Natural killer cell (primary cell): ENCODE measurements around the gene CFAP77. TPM values are rescaled to one million over a fixed set of nuclear protein-coding genes. Genes with fewer than 3 reads are reported as not detected.

Source experiments
- ATAC-seq, 3 donors: fragments of 150-1000 bp in 2 of 3; fragments of 200-7000 bp in 1 of 3; cut with Tn5 transposase; 1 replicate in 1 of 3; 2 replicates in 2 of 3; pipeline ENCODE4 v1.10.0; 2021; ENCODE audit warnings: mild to moderate bottlenecking in 2 of 3, moderate library complexity in 2 of 3
- DNase-seq, 2 donors: peaks; one replicate each; pipeline versions ENCODE4 v3.0.0 to v3.0.0-alpha.2; 2013 to 2021; ENCODE audit warnings: mixed read lengths in 1 of 2
- H3K27ac ChIP-seq: one replicate; pipeline ENCODE4 v1.5.1; 2013; ENCODE audit warnings: mild to moderate bottlenecking, low read length
- H3K27me3 ChIP-seq: one replicate; pipeline ENCODE4 v1.6.1; 2013; ENCODE audit warnings: low read length; ENCODE audit not compliant: control insufficient read depth, insufficient read depth
- H3K36me3 ChIP-seq: one replicate; pipeline ENCODE4 v1.6.1; 2013; ENCODE audit warnings: low read length; ENCODE audit not compliant: control insufficient read depth, insufficient read depth
- H3K4me1 ChIP-seq: one replicate; pipeline ENCODE4 v1.6.1; 2013; ENCODE audit warnings: low read length; ENCODE audit not compliant: control insufficient read depth, insufficient read depth
- H3K4me3 ChIP-seq: one replicate; pipeline ENCODE4 v1.5.1; 2013; ENCODE audit warnings: low read length
- H3K9me3 ChIP-seq: one replicate; pipeline ENCODE4 v1.6.1; 2013; ENCODE audit warnings: low read length; ENCODE audit not compliant: control insufficient read depth, insufficient read depth
- H3K27ac Mint-ChIP-seq, 2 donors: one replicate each; pipeline ENCODE4 v1.8.0; 2022; ENCODE audit warnings: mild to moderate bottlenecking in 2 of 2, mixed read lengths in 2 of 2, moderate library complexity in 1 of 2
- H3K27me3 Mint-ChIP-seq, 2 donors: one replicate each; pipeline ENCODE4 v1.8.0; 2022; ENCODE audit warnings: low read depth in 2 of 2, mixed read lengths in 2 of 2
- H3K36me3 Mint-ChIP-seq: one replicate; pipeline ENCODE4 v1.8.0; 2022; ENCODE audit warnings: mixed read lengths
- H3K4me1 Mint-ChIP-seq, 2 donors: one replicate each; pipeline ENCODE4 v1.8.0; 2022; ENCODE audit warnings: mixed read lengths in 2 of 2
- H3K4me3 Mint-ChIP-seq: one replicate; pipeline ENCODE4 v1.8.0; 2022; ENCODE audit warnings: mild to moderate bottlenecking, moderate library complexity, mixed read lengths
- H3K9me3 Mint-ChIP-seq, 2 donors: one replicate each; pipeline ENCODE4 v1.8.0; 2022; ENCODE audit warnings: mixed read lengths in 2 of 2
- CTCF ChIP-seq: fragments of 200-600 bp; IDR thresholded peaks from one replicate; pipeline ENCODE4 v1.8.0; 2022; ENCODE audit warnings: antibody characterized with exemption
- WGBS: methylation state at CpG from one replicate; pipeline ENCODE4 v1.1.7; 2013; ENCODE audit warnings: missing lambda C conversion rate; ENCODE audit not compliant: insufficient coverage; 5-methylcytosine and 5-hydroxymethylcytosine counted together
- intact Hi-C: fragments of 100-400 bp; cut with micrococcal nuclease; formaldehyde crosslinking; loops from one replicate; pipeline ENCODE4 v1.14.2; 2022
- total RNA-seq, 4 donors: library from RNA; stranded (reverse); fragments of 120-200 nt in 1 of 4; gene quantifications; one replicate each; pipeline versions ENCODE4 v1.2.3 to v1.2.4, GENCODE V29; 2013 to 2022

CFAP77 gene
- total RNA-seq, 3 donors from 2014 or later (not counting 1 experiment from before 2014, with no cell fraction given): not detected

DNA sequence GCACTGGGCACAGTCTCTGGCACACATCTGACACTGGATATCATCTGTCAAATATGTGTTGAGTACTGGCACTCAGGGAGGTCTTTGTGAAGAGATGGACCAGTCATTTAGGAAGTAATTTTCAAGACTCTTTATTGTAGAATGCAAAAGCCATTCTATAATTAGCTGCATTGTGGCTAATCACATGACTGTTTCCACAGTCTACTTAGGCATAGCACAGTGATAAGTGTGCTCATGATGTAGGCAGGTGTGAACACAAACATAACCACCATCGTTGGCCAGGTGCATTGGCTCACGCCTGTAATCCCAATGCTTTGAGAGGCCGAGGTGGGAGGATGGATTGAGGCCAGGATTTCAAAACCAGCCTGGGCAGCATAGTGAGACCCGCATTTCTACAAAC lies 62.2 kb downstream of the CFAP77 start:
- intact Hi-C loops: no loop called here
- DNase-seq: no peak
- ATAC-seq: no peak
- Histone ChIP-seq H3K4me3 (no peak overlapping the region), H3K27ac (no peak overlapping the region), H3K9me3 (no peaks in the 10 kb centered on the region), H3K36me3 (no peaks in the 10 kb centered on the region), H3K27me3 (peaks cover 4% of the 10 kb centered on the region), H3K4me1 (peaks cover 6% of the 10 kb centered on the region)
- no peak overlapping the region for H3K27ac Mint-ChIP-seq
- 53% methylated on average over 4 of the region's 4 CpGs for WGBS
- no peak for TF ChIP-seq CTCF
- H3K9me3 Mint-ChIP-seq: no peaks in the 10 kb centered on the region
- no peaks in the 10 kb centered on the region for H3K36me3 Mint-ChIP-seq
- H3K4me3 Mint-ChIP-seq: no peak overlapping the region
- peaks cover 35 to 47% of the 10 kb centered on the region in 2 donors for H3K27me3 Mint-ChIP-seq
- H3K4me1 Mint-ChIP-seq: peaks cover 6 to 8% of the 10 kb centered on the region in 2 donors

DNA sequence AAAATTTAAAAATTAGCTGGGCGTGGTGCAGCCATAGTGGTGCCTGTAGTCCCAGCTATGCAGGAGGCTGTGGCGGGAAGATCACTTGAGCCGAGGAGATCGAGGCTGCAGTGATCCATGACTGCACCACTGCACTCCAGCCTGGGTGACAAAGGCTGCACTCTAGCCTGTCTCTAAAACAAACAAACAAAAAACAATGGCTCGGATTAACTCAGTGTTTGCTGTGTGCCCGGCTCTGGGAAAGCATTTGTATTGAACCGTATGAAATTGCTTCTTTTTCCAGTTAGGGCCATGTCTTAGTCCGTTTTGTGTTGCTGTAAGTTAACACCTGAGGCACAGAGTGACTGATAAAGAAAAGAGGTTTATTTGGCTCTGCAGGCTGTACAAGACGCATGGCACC lies 62.6 kb downstream of the CFAP77 start:
- Mint-ChIP-seq H3K4me1 (peaks cover 6 to 8% of the 10 kb centered on the region in 2 donors), H3K27me3 (peaks cover 32 to 43% of the 10 kb centered on the region in 2 donors), H3K4me3 (no peak overlapping the region), H3K9me3 (no peaks in the 10 kb centered on the region), H3K36me3 (no peaks in the 10 kb centered on the region), H3K27ac (no peak overlapping the region)
- Histone ChIP-seq H3K4me3 (no peak overlapping the region), H3K27ac (no peak overlapping the region), H3K36me3 (no peaks in the 10 kb centered on the region), H3K27me3 (peaks cover 4% of the 10 kb centered on the region), H3K9me3 (no peaks in the 10 kb centered on the region), H3K4me1 (peaks cover 6% of the 10 kb centered on the region)
- ATAC-seq (no peak), DNase-seq (no peak)
- TF ChIP-seq CTCF: no peak
- WGBS: 87% methylated on average over 9 of the region's 9 CpGs
- intact Hi-C loops: no loop called here

- Mint-ChIP-seq H3K27ac (no peak overlapping the region), H3K9me3 (no peaks in the 10 kb centered on the region), H3K27me3 (peaks cover 26 to 44% of the 10 kb centered on the region in 2 donors), H3K36me3 (no peaks in the 10 kb centered on the region), H3K4me1 (peaks cover 6 to 8% of the 10 kb centered on the region in 2 donors), H3K4me3 (no peak overlapping the region)
- intact Hi-C loops: no loop called here
- Histone ChIP-seq H3K27ac (no peak overlapping the region), H3K9me3 (no peaks in the 10 kb centered on the region), H3K36me3 (no peaks in the 10 kb centered on the region), H3K4me3 (no peak overlapping the region), H3K27me3 (peaks cover 4% of the 10 kb centered on the region), H3K4me1 (peaks cover 6% of the 10 kb centered on the region)
- DNase-seq (no peak), ATAC-seq (no peak)
- 93% methylated on average over 12 of the region's 14 CpGs for WGBS
- no peak for TF ChIP-seq CTCF
These were observed 64.2 kb downstream of the CFAP77 start for GRCh38 chr9:132474253-132474652.

- peaks cover 5% of the 10 kb centered on the region for H3K27me3 ChIP-seq
- H3K36me3 ChIP-seq: no peaks in the 10 kb centered on the region
- intact Hi-C loops: no loop called here
- H3K27ac ChIP-seq: no peak overlapping the region
- no peak for TF ChIP-seq CTCF
- Mint-ChIP-seq H3K36me3 (no peaks in the 10 kb centered on the region), H3K4me3 (no peak overlapping the region), H3K9me3 (no peaks in the 10 kb centered on the region), H3K27ac (no peak overlapping the region), H3K27me3 (peaks cover 41 to 68% of the 10 kb centered on the region in 2 donors), H3K4me1 (peaks cover 0 to 6% of the 10 kb centered on the region in 2 donors)
- H3K4me1 ChIP-seq: no peaks in the 10 kb centered on the region
- H3K9me3 ChIP-seq: no peaks in the 10 kb centered on the region
- H3K4me3 ChIP-seq: no peak overlapping the region
- WGBS: 88% methylated on average over 14 of the region's 15 CpGs
- DNase-seq: no peak
- ATAC-seq: no peak
These were observed 68.5 kb downstream of the CFAP77 start for GRCh38 chr9:132478353-132479050.
